H1 (cell line): Measurements from ENCODE around the gene MSI2. TPM values are rescaled to one million over a fixed set of nuclear protein-coding genes. Genes with fewer than 3 reads are reported as not detected.

Experiments
- CEBPB ChIP-seq: IDR thresholded peaks from 2 replicates; pipeline ENCODE4 v1.6.1; 2012; ENCODE audit warnings: low read depth, low read length
- CHD2 ChIP-seq: IDR thresholded peaks from 2 replicates; pipeline ENCODE4 v1.6.1; 2012; ENCODE audit warnings: low read length, improper control_type of control experiment
- EP300 ChIP-seq, 2 experiments: IDR thresholded peaks; 1 replicate in 1 of 2; 2 replicates in 1 of 2; pipeline ENCODE4 v1.6.1; 2011 to 2012; ENCODE audit warnings: low read depth in 2 of 2, low read length in 2 of 2, mild to moderate bottlenecking in 2 of 2, borderline replicate concordance in 1 of 2, inconsistent platforms in 1 of 2, moderate library complexity in 1 of 2
- FOSL1 ChIP-seq: IDR thresholded peaks from 2 replicates; pipeline ENCODE4 v1.6.1; 2011; ENCODE audit warnings: mild to moderate bottlenecking, low read depth, low read length, moderate library complexity; ENCODE audit not compliant: insufficient read depth
- RAD21 ChIP-seq, 2 experiments: IDR thresholded peaks in 1 of 2; conservative IDR thresholded peaks in 1 of 2; 2 replicates each; pipeline ENCODE4 v1.6.1; 2011; ENCODE audit warnings: low read depth in 2 of 2, low read length in 2 of 2, improper control_type of control experiment in 1 of 2, inconsistent platforms in 1 of 2, mild to moderate bottlenecking in 1 of 2, moderate library complexity in 1 of 2
- SAP30 ChIP-seq: fragments of 300-600 bp; sonication (generic); IDR thresholded peaks from 2 replicates; pipeline ENCODE4 v1.7.1; 2012; ENCODE audit warnings: low read length, moderate library complexity, mild to moderate bottlenecking, inconsistent platforms; ENCODE audit not compliant: insufficient read depth, insufficient replicate concordance
- SIN3A ChIP-seq, 2 experiments: IDR thresholded peaks in 1 of 2; conservative IDR thresholded peaks in 1 of 2; 2 replicates each; pipeline ENCODE4 v1.6.1; 2011 to 2012; ENCODE audit warnings: low read length in 2 of 2, improper control_type of control experiment in 1 of 2, low read depth in 1 of 2, mild to moderate bottlenecking in 1 of 2
- SRF ChIP-seq: IDR thresholded peaks from 2 replicates; pipeline ENCODE4 v1.6.1; 2011; ENCODE audit warnings: mild to moderate bottlenecking, low read depth, low read length, moderate library complexity
- ZNF274 ChIP-seq: IDR thresholded peaks from 2 replicates; pipeline ENCODE4 v1.7.0; 2012; ENCODE audit warnings: low read length, borderline replicate concordance; ENCODE audit errors: extremely low read depth
- polyA plus RNA-seq, 7 experiments: library from polyadenylated mRNA; depleted of rRNA in 3 of 7; stranded (reverse) in 5 of 7; unstranded in 2 of 7; fragments of >200 nt in 5 of 7; fragments of 200-250 nt in 2 of 7; gene quantifications; 1 replicate in 5 of 7; 2 replicates in 1 of 7; 4 replicates in 1 of 7; pipeline versions ENCODE4 v1.2.1 to v1.2.3, GENCODE V29; 2011 to 2013; ENCODE audit warnings: missing spikeins in 2 of 7, mixed read lengths in 2 of 7
- total RNA-seq: library from RNA; stranded (reverse); fragmentation: NEBNext Ultra II Directional; extraction: Animal tissue kit (Norgen Biotek cat#: 25700); gene quantifications from 2 replicates; pipeline ENCODE4 v1.2.1, GENCODE V29; 2021
- TF ChIP-seq, protein P1 (sequence below): fragments of 300-600 bp; sonication (generic); IDR thresholded peaks from 2 replicates; pipeline ENCODE4 v1.7.1; 2012; ENCODE audit warnings: low read length, moderate library complexity, mild to moderate bottlenecking, inconsistent platforms; ENCODE audit not compliant: insufficient replicate concordance

The MSI2 gene
- total and polyA plus RNA-seq, 2 of the 8 experiments (the other 6 are each of a cell fraction or from before 2014, with no cell fraction given) = 36.7 to 80.6 TPM

- TF ChIP-seq, protein P1, sequence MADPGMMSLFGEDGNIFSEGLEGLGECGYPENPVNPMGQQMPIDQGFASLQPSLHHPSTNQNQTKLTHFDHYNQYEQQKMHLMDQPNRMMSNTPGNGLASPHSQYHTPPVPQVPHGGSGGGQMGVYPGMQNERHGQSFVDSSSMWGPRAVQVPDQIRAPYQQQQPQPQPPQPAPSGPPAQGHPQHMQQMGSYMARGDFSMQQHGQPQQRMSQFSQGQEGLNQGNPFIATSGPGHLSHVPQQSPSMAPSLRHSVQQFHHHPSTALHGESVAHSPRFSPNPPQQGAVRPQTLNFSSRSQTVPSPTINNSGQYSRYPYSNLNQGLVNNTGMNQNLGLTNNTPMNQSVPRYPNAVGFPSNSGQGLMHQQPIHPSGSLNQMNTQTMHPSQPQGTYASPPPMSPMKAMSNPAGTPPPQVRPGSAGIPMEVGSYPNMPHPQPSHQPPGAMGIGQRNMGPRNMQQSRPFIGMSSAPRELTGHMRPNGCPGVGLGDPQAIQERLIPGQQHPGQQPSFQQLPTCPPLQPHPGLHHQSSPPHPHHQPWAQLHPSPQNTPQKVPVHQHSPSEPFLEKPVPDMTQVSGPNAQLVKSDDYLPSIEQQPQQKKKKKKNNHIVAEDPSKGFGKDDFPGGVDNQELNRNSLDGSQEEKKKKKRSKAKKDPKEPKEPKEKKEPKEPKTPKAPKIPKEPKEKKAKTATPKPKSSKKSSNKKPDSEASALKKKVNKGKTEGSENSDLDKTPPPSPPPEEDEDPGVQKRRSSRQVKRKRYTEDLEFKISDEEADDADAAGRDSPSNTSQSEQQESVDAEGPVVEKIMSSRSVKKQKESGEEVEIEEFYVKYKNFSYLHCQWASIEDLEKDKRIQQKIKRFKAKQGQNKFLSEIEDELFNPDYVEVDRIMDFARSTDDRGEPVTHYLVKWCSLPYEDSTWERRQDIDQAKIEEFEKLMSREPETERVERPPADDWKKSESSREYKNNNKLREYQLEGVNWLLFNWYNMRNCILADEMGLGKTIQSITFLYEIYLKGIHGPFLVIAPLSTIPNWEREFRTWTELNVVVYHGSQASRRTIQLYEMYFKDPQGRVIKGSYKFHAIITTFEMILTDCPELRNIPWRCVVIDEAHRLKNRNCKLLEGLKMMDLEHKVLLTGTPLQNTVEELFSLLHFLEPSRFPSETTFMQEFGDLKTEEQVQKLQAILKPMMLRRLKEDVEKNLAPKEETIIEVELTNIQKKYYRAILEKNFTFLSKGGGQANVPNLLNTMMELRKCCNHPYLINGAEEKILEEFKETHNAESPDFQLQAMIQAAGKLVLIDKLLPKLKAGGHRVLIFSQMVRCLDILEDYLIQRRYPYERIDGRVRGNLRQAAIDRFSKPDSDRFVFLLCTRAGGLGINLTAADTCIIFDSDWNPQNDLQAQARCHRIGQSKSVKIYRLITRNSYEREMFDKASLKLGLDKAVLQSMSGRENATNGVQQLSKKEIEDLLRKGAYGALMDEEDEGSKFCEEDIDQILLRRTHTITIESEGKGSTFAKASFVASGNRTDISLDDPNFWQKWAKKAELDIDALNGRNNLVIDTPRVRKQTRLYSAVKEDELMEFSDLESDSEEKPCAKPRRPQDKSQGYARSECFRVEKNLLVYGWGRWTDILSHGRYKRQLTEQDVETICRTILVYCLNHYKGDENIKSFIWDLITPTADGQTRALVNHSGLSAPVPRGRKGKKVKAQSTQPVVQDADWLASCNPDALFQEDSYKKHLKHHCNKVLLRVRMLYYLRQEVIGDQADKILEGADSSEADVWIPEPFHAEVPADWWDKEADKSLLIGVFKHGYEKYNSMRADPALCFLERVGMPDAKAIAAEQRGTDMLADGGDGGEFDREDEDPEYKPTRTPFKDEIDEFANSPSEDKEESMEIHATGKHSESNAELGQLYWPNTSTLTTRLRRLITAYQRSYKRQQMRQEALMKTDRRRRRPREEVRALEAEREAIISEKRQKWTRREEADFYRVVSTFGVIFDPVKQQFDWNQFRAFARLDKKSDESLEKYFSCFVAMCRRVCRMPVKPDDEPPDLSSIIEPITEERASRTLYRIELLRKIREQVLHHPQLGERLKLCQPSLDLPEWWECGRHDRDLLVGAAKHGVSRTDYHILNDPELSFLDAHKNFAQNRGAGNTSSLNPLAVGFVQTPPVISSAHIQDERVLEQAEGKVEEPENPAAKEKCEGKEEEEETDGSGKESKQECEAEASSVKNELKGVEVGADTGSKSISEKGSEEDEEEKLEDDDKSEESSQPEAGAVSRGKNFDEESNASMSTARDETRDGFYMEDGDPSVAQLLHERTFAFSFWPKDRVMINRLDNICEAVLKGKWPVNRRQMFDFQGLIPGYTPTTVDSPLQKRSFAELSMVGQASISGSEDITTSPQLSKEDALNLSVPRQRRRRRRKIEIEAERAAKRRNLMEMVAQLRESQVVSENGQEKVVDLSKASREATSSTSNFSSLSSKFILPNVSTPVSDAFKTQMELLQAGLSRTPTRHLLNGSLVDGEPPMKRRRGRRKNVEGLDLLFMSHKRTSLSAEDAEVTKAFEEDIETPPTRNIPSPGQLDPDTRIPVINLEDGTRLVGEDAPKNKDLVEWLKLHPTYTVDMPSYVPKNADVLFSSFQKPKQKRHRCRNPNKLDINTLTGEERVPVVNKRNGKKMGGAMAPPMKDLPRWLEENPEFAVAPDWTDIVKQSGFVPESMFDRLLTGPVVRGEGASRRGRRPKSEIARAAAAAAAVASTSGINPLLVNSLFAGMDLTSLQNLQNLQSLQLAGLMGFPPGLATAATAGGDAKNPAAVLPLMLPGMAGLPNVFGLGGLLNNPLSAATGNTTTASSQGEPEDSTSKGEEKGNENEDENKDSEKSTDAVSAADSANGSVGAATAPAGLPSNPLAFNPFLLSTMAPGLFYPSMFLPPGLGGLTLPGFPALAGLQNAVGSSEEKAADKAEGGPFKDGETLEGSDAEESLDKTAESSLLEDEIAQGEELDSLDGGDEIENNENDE = no peak
- TF ChIP-seq CEBPB (no peak), CHD2 (no peak), SIN3A (conservative IDR thresholded peaks at IDR 0.05 in 1 of 2, IDR thresholded peaks at IDR 0.05 in 1 of 2; ENCODE audit: low read depth in 1 of 2, low read length in 2 of 2) (no peak), EP300 (IDR thresholded peaks at IDR 0.05; ENCODE audit: borderline replicate concordance in 1 of 2, low read depth in 2 of 2, low read length in 2 of 2) (no peak), FOSL1 (no peak), ZNF274 (no peak), SRF (no peak), SAP30 (no peak), RAD21 (IDR thresholded peaks at IDR 0.05 in 1 of 2, conservative IDR thresholded peaks at IDR 0.05 in 1 of 2; ENCODE audit: low read depth in 2 of 2, low read length in 2 of 2) (no peak)
Measured at GRCh38 chr17:57289613-57290012, 33.3 kb downstream of the MSI2 start (continued).
